GM21737 (cell line): ENCODE data around the gene SETD2.

Experiments
- ATAC-seq: cut with Tn5 transposase; IDR thresholded peaks from one replicate; pipeline ENCODE4 v1.9.1; 2021; ENCODE audit warnings: mild to moderate bottlenecking, moderate library complexity; ENCODE audit not compliant: unreplicated experiment

The SETD2 gene

DNA sequence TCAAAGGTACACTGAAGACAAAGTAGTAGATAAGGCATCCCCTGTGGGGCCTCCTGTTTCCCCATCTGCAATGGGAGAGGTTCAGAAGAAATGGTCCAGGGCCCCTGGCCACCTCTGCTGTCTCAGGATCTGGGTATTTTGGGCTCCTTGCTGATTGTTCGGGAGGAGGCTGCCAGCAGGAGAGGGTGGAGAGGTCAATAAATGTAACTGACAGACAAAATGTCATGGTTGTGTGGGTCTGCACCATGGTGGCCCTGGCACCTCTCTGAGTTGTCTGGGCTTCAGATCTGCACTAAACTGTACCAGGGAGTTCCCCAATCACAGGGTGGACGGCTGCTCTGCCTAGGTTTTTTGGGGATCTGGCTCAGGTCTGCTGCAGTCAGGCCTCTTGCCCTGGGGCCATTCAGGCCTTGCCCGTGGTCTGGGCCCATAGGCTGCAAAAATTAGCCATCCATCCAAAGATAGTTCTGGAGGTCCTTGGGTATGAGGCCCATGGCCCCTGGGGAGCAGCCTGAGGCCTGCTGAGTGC, 177.1 kb downstream of the SETD2 start:
- no peak for ATAC-seq

DNA sequence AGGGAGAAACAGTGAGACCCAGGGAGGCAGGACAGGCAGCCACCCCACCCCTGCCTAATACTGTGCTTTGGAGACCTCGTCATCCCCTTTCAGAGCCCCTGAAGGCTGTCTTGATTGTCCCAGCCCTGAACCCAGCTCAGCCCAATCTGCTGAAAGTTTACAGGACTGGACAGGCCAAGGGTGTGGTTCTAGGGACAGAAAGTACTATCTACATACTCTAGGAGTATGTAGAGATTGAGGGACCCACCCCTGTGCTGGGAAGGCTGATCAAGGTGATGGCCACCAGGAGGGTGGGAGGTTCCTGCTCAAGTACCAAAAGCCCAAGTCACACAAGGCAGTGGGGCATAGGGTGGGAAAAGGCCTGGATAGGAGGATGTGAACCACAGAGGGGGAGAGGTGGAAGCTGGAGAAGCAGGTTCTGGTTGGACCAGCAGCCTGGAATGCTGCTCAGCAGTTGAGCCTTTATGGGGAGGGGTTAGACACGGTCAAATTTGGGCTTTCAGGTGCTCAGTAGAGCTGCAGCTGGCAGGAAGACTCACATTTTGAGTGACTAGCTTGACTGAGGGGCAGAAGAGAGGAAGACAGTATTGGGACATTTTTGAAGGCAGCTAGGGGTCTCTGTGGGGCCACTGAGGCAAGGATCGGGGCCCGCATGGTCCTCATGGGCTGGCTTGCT, 177.7 kb downstream of the SETD2 start:
- ATAC-seq = no peak

DNA sequence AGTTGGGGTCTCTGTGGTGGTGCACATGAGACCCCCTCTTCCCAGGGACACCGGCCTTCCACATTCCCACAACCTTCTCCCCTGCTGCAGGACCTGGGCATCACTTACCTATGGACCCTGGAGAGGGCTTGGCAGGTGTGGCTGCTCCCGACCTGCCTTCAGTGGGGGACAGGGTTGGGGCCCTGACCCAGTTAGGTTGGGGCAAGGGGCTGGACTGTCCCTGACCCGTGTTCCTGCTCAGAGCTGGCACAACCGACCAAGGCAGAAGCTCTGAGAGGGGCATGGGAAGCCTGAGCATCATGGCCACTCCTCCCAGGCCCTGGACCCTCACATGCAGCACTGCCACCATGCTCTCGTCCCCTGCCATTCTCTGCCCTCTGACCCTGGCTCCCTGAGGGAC, 178.3 kb downstream of the SETD2 start:
- no peak for ATAC-seq

DNA sequence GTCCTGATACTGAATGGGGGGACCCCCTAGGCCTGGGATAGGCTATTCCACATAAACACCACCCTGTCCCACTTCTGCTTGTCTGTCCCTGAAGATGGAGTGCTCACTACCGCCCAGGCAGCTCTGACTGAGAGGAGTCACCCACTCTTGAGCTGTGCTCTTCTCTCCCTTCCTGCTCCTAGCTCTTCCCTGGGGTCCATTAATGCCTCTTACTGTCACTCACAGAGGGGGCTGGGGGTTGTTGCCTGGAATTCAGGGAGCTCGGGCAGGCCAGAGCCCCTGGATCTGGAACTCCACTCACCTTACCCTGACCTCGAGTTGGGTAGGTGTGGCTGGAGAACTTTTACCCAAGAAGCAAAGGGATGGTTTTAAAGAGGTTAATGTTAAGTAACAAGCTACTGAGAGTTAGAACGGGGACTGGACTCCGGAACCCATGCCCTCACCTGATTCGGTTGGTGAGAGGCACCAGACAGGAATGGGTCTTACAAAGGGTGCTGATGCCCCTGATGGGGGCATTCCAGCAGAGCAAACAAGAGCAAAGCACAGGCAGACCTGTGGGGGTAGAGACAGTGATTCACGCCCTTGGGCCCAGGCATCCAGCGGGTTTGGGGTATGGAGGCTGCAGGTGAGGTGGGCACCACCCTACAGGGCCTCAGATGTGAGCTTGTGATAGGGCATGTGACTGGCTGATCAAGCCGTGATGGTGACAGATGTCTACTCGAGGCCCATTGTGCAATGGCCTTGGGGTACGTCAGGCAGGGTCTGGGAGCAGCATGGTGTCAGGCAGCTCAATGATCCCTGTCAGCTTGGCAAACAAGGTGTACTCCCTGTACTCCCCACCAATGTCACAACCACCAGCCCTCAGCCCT, 179.1 kb downstream of the SETD2 start:
- no peak for ATAC-seq

DNA sequence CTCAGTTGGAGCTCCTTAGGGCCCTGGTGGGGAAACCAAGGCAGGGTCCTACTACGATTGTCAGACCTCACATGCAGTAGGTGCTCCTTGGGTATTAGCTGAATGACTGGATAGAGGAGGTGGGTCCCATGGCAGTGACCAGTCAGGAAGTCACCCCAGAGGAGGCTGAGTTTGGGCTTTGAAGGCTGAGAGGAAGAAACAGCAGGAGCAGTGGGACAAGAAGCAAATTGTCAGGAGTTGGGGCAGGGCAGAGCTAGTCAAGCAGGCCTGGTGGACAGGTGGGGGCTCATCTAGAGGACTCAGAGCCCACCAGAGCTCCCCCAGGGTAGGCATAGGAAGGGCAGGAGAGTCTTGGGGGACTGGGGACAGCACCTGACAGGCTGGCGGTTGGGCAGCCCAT, 181.4 kb downstream of the SETD2 start:
- ATAC-seq = no peak

DNA sequence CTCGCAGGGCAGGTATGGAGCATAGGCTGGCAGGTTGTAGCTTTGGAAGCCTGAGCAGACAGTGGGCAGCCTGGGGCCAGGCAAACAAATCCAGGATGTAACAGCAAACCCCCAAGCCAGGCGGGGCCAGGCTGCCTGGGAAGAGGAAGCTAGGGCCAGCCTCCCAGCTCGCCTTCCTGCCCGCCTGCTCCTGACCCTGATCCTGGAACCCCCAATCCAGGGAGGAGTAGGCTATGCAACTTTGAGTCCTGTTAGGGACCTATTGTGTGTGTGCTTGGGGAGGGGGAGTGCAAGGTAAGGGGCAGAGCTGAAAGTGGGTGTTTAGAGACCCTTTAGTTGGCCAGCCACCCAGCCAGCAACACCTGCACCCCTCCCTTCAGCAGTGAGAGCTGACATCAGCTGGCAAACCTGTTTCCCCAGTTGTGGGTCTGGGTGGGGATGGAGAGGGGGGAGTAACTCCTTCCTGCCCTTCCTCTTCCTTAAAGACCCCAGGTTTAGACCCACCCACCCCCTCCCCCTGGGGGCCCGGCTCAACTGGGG, 181.9 kb downstream of the SETD2 start:
- ATAC-seq = no peak

DNA sequence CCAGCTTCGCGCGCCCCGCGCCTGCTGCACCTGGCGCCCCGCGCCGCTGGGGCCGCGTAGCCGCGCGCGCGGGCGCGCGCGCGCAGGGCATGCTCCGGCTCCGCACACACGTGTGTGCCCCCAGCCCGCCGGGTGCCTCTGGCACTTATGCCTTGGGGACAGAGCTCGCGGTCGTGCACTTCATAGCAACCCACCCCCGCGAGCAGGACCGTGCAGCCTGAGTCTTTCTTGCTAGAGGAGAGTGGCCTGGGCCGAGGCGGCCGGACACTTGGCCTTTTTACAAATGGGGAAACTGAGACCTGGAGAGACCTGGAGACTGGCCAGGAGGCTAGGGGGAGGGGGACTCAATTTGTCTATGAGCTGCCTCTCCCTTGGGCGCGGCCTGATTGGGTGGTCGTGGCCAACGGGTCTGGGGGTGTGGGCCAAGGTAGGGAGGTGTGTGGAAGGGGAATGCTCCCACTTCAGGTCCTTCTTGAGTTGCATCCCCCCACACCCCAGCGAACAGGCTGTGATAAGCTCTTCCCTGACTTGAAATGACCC, 183.9 kb downstream of the SETD2 start:
- no peak for ATAC-seq

DNA sequence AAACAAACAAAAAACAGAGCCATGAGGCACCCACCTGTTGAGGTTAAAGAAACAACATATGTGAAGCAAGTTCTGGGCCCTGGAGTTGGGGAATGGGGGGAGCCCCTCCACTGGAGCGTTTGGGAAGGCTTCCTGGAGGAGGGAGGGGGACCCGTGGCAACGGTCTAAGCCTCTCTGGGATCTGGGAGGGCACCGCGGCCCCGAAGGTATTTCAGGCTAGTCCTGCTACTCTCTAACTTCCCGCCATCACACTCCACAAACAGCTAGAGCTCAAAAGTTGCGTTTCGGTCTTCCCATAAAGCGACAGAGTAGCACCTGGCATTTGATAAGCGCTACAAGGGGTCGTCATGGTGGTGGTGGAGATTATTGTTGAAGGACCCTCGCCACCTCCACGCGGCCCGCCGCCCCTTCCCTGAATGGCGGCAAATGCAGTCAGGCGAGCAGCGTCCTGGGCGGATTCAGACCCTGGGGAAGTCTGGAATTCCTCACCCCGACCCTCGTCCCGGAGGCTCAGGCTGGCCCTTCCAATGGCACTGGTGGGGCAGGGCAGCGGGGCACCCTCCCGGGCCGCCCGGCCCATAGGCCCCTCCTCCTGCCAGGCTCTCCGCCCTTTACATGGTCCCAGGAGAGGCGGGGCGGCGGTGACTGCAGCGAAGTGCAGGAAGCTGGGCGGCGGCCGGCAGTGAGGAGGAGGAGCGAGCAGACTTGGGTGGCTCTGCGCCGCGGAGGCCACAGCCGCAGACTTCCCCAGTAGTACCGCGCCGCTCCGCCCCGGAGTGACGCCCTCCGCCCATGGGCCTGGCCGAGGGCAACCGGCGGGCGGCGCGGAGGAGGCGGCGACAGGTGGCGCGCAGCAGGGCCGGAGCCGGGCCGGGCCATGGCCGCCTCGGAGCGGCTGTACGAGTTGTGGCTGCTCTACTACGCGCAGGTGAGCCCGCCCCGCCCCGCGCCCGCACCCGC, 184.6 kb downstream of the SETD2 start, which contains the start of gene NBEAL2:
Gene NBEAL2 (plus strand): TSS at position 682 of the 960 bp plus-strand sequence. CDS start 196 bp downstream, at position 878.
- peak; percentile 66 for ATAC-seq

DNA sequence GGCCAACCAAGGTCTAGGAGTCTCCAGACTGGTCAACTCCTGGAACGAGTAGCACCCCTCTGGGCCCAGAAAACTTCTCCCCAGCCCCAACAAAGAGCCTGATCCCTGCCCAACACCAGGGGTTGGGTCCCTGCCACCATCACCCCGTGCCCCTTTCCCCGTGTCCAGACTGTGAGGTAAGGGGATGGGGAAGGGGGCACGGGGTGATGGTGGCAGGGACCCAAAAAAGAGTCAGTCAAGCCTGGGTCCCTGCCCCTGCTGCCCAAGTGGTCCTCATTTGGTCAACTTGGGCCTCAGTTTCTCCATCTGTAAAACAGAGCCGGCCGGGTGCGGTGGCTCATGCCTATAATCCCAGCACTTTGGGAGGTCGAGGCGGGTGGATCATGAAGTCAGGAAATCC, 185.5 kb downstream of the SETD2 start:
- ATAC-seq = no peak

DNA sequence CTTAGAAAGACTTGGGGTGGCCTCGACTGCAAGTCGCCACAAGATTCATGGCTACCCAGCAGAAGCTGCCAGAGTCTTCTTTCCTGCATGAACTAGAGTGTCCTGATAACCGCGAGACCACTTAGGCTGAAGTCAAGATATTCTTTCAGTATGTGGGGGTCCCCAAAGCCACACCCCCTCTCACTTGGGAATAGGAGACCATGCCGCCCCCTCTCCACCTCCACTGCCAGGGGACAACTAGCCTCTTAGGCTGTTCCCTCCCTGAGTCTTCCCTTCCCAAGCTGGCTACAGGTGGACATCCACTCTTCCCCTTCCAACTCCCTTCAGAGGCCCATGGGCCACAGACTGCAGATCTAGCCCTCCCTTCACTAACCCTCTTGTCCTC, 186.1 kb downstream of the SETD2 start:
- ATAC-seq = no peak

DNA sequence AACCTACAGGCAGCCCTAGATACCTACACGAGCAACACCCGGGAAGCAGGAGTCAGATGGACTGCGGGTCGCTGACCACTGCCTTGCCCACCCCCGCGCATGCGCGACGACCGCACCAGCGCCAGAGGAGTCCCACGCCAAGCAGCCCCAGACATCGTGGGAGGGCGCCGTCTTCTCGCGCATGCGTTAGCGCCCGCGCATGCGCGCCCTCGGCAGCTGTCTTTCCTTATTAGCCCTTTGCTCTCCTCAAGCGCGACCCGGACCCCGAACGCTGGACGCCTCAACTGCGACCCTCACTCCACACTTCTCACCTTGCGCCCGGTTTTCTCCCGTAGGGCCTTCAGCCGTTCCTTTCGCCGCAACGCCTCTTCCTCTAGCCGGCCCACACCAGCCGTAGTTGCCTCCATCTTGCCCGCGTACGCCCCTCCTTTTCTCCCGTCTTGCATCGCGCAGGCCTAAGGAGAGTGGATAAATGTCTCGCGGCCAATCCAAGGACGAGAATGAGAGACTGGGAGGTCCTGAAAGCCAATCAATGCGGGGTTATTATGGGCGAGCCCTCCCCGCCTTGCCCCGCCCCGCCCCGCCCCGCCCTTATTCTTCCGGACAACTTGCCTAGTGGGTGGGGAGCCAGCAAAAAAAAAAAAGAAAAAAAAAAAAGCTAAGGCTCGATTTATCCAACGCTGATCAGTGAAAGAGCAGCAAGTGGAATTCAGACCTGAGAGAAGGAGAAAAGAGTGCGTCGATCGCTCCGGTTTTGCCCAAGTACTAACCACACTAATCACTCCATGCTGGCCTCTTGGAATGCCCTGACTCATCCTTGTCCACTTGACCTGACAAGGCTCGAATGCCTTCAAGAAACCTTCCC, 187.4 kb downstream of the SETD2 start, which contains the start of gene CCDC12:
Gene CCDC12 (minus strand): TSS at position 420 of the 865 bp plus-strand sequence. CDS start 13 bp downstream, at position 407.
- ATAC-seq = peak; percentile 64

DNA sequence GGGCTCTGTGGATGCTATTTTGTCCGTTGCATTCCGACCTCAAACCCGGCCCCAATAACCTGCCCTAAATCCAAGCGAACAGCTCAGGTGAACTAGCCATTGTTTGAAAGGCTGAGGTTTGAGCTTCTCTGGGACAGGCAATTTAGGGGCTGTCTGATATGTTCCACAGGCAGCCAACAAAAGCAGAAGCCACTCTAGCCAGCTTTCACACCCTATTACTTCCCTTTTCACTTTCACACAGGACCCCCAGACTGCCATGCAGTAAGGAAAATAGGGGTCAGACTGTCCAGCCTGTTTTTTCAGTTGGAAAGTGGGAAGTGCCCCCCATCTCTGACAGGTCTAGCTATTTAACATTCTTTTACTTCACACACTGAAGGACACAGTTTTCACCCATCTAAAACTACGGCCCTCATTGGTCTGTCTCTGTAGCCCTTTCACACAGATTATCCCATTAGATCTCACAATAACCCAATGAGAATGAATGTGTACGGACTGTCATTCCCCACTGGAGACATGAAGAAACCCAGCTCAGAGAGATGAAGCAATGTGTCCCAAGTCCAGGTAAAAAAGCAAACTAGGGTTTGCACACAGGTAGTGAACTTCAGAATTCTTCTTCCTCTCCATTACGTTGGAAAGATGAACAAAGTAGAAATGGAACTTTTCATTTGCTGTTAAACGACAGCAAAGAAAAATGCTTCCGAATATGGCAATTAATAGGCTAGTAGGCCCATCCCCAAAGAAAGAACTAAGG, 189.3 kb downstream of the SETD2 start:
- no peak for ATAC-seq

DNA sequence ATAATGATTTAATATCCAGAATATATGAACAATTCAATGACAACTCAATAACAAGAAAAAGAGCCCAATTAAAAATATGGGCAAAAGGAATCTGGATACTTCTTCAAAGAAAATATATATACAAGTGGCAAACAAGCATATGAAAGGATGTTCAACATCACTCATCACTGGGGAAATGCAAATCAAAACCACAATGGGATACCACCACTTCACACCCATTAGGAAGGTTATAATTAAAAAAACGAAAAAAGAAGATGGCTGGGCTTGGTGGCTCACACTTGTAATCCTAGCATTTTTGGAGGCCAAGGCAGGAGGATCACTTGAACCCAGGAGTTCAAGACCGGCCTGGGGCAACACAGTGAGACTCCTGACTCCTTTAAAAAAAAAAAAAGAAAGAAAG, 191.5 kb downstream of the SETD2 start:
- no peak for ATAC-seq

DNA sequence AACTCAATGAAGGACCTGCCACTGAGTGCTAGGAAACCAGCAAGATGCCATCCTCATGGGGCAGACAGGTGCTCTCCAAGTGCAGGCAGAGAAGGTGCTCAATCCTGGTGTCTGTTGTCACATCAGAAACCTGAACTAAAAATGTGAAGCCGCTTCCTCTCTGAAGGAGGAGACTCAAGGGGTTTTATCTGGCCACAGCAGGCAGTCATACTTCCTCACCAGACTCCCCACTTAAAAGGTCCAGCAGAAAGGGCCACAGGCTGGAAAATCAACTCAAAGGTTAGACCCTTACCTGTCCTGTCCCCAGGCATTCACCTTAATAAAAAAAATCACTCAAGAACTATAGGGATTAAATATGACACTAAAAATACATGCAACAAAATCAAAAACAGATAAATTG, 192.2 kb downstream of the SETD2 start:
- no peak for ATAC-seq

DNA sequence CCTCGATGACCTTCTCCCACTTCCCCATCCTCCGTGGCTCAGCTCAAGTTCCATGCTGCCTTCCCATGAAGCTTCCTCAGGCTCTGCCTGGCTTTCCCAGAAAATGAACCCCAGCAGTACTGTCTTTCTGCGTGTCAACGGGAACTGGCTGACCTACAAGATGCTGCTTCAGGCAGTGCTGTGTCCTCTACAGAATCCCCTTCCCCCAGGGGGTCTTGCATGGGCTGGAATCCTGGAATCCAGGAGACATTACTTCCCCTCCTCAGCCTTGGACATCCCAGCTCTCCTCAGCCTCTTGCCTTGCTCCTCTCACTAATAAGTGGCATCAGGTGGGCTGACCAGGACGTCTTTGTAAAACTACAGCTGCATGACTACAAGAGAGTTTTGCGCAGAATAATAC, 192.8 kb downstream of the SETD2 start:
- ATAC-seq = no peak

DNA sequence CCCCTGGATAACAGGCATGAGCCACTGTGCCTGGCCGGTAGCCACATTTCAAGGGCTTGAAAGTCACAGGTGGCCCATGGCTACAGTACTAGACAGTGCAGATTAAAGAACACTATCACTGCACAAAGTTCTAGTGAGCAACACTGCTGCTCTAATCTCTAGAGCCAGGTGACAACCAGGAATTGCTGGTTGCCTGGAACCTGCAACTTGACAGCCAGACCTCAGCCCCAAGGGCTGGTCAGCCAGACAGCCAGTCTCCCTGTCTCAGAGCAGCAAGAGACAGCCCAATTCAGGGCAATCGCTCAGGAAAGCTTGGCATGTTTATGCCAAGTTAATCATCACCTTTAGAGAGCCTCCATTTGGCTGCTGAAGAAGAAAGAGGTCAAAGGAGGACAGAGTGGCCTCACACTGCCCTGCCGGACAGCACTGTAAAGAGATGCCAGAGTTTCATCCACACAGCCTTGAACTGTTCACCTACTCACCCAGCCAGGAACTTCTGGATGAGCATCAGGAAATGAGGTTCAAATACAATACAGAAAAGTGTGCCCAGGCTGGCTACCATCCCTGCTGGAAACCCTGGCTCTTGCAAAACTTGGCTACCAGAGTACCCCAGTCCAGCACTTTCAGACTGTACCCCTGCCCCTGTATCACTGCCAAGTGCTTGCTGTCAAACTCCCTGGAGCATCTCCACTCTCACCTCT, 193.4 kb downstream of the SETD2 start:
- ATAC-seq = no peak

DNA sequence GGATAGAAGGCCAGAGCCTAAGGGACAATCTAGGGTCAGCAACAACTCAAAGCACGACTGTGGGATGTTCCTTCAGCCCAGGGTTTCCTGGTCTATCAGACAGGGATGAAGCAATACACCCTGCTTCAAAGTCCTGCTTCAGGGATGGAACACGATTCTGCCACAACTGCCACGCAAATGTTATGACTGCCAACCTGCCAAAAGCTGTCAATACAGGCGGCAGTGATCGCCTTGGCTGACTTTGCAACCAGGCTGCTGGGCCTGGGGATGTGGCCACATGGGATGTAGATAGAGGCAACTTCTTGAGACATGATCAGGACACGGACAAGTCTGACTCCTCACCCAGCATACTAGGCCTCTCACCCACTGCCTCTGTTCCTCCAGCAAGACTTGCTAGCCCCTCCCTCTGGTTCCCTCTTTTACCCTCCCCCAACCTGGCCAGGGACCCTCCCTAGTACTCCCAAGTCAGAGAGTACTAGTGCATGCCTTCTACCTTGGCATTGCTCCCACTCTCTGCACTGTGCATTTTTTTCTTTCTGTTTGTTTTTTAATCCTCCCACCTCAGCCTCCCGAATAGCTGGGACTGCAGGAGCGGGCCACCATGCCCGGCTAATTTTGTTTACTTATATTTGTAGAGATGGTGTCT, 195.0 kb downstream of the SETD2 start:
- no peak for ATAC-seq
